Naive thymus-derived CD4-positive, alpha-beta T cell (primary cell): ENCODE data around the gene GSTT2B. TPM values are rescaled to one million over a fixed set of nuclear protein-coding genes. Genes with fewer than 3 reads are reported as not detected.
"Not testable (repeated sequence)": the region's sequence is repeated elsewhere in the genome, so short reads cannot be mapped to it uniquely, and the experiment has no call there.

Experiments used
- ATAC-seq: fragments of 150-1000 bp; cut with Tn5 transposase; 2 replicates; pipeline ENCODE4 v1.10.0; 2021; ENCODE audit warnings: mild to moderate bottlenecking, moderate library complexity
- CTCF ChIA-PET: fragments of 350-600 bp; sonication (Branson Sonifier 250); formaldehyde crosslinking; loops from one replicate; lab custom pipeline; 2021; ENCODE audit warnings: antibody characterized with exemption; lab: Charles Lee
- POLR2A ChIA-PET: fragments of 350-600 bp; sonication (Branson Sonifier 250); formaldehyde crosslinking; loops from one replicate; lab custom pipeline; 2021; ENCODE audit warnings: antibody characterized with exemption, inconsistent platforms; lab: Charles Lee
- DNase-seq, 9 donors: peaks; one replicate each; pipeline versions ENCODE4 v3.0.0 to v3.0.0-alpha.2; 2020 to 2022; ENCODE audit warnings: mixed read lengths in 1 of 9
- H3K27ac ChIP-seq: one replicate; pipeline ENCODE4 v1.7.0; 2013; ENCODE audit warnings: mild to moderate bottlenecking, low read depth, low read length, moderate library complexity
- H3K27me3 ChIP-seq, 2 donors: one replicate each; pipeline ENCODE4 v1.7.0; 2013; ENCODE audit warnings: low read length in 2 of 2, mild to moderate bottlenecking in 2 of 2, moderate library complexity in 2 of 2; ENCODE audit not compliant: control insufficient read depth in 2 of 2, insufficient read depth in 2 of 2
- H3K36me3 ChIP-seq, 3 experiments: 1 replicate in 2 of 3; 2 replicates in 1 of 3; pipeline ENCODE4 v1.7.0; 2013; ENCODE audit warnings: low read length in 3 of 3, mild to moderate bottlenecking in 3 of 3, moderate library complexity in 1 of 3; ENCODE audit not compliant: insufficient read depth in 3 of 3, control insufficient read depth in 2 of 3
- H3K4me1 ChIP-seq, 2 donors: one replicate each; pipeline ENCODE4 v1.7.0; 2013; ENCODE audit warnings: low read length in 2 of 2, mild to moderate bottlenecking in 2 of 2, moderate library complexity in 1 of 2; ENCODE audit not compliant: control insufficient read depth in 2 of 2, insufficient read depth in 2 of 2
- H3K4me3 ChIP-seq: 2 replicates; pipeline ENCODE4 v1.7.0; 2013; ENCODE audit warnings: mild to moderate bottlenecking, low read length
- H3K9me3 ChIP-seq, 3 experiments: 1 replicate in 2 of 3; 2 replicates in 1 of 3; pipeline ENCODE4 v1.7.0; 2013; ENCODE audit warnings: low read length in 3 of 3; ENCODE audit not compliant: control insufficient read depth in 2 of 3
- H3K27ac Mint-ChIP-seq, 9 donors: one replicate each; pipeline ENCODE4 v1.8.0; 2020 to 2022; ENCODE audit warnings: mixed read lengths in 9 of 9, mild to moderate bottlenecking in 8 of 9, moderate library complexity in 5 of 9, inconsistent platforms in 2 of 9
- H3K27me3 Mint-ChIP-seq, 5 donors: one replicate each; pipeline ENCODE4 v1.8.0; 2021 to 2022; ENCODE audit warnings: mixed read lengths in 5 of 5, mild to moderate bottlenecking in 1 of 5
- H3K36me3 Mint-ChIP-seq, 5 donors: one replicate each; pipeline ENCODE4 v1.8.0; 2020 to 2022; ENCODE audit warnings: mixed read lengths in 5 of 5, mild to moderate bottlenecking in 3 of 5, inconsistent platforms in 1 of 5
- H3K4me1 Mint-ChIP-seq, 7 donors: one replicate each; pipeline ENCODE4 v1.8.0; 2020 to 2022; ENCODE audit warnings: mixed read lengths in 7 of 7, mild to moderate bottlenecking in 3 of 7, inconsistent platforms in 1 of 7
- H3K4me3 Mint-ChIP-seq, 10 donors: one replicate each; pipeline ENCODE4 v1.8.0; 2020 to 2022; ENCODE audit warnings: mild to moderate bottlenecking in 10 of 10, mixed read lengths in 10 of 10, moderate library complexity in 6 of 10, inconsistent platforms in 2 of 10
- H3K9me3 Mint-ChIP-seq, 11 donors: one replicate each; pipeline ENCODE4 v1.8.0; 2020 to 2022; ENCODE audit warnings: mixed read lengths in 11 of 11, mild to moderate bottlenecking in 4 of 11, inconsistent platforms in 1 of 11, moderate library complexity in 1 of 11
- intact Hi-C, 2 donors: fragments of 100-400 bp; cut with micrococcal nuclease; formaldehyde crosslinking; loops; one replicate each; pipeline ENCODE4 v1.15.1; 2023
- polyA plus RNA-seq, 2 donors: library from polyadenylated mRNA; unstranded; fragments of 300-500 nt; fragmentation: Illumina TruSeq; gene quantifications; one replicate each; pipeline ENCODE4 v1.2.3, GENCODE V29; 2021
- total RNA-seq, 6 experiments: library from RNA in 5 of 6; stranded (reverse) in 5 of 6; gene quantifications; 1 replicate in 5 of 6; 2 replicates in 1 of 6; pipeline ENCODE4 v1.2.3 and lab custom pipeline; 2021 to 2026

Gene GSTT2B
- total and polyA plus RNA-seq, 7 experiments from 2014 or later: not detected

DNA sequence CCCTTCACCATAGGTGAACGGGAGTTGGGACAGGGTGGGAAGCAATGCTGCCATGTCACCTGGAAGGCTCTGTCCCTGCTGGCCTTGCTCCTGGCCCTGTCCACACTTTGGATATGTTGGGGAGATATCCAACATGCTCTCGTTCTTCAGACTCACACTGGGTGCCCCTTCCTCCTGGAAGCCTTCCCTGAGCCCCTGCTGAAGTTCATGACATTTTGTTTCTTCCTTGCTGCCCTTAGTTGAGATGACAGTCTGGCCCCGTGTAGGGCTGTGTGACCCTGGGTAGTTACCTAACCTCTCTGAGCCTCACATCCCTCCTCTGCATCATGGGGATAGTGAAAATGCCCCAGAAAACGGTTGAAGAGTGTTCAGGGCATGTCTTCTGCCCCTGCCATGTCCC lies 7.5 kb downstream of the GSTT2B start:
- H3K36me3 ChIP-seq, H3K4me3 ChIP-seq, H3K27me3 Mint-ChIP-seq, H3K27me3 ChIP-seq, H3K4me1 Mint-ChIP-seq, ATAC-seq, H3K4me3 Mint-ChIP-seq, H3K27ac ChIP-seq, H3K36me3 Mint-ChIP-seq, H3K4me1 ChIP-seq, H3K27ac Mint-ChIP-seq, POLR2A ChIA-PET, DNase-seq, H3K9me3 ChIP-seq, H3K9me3 Mint-ChIP-seq: not testable (repeated sequence)
- intact Hi-C loops: loop anchor here in 1 of 2 donors (10.0 kb wide), 1 partner anchor 89 kb away; no protein-coding TSS in a partner anchor
- CTCF ChIA-PET: interaction anchor here (0.6 to 1.0 kb wide), 2 partner anchors 92 to 154 kb away, joined by 3 read pairs; no protein-coding TSS in a partner anchor

DNA sequence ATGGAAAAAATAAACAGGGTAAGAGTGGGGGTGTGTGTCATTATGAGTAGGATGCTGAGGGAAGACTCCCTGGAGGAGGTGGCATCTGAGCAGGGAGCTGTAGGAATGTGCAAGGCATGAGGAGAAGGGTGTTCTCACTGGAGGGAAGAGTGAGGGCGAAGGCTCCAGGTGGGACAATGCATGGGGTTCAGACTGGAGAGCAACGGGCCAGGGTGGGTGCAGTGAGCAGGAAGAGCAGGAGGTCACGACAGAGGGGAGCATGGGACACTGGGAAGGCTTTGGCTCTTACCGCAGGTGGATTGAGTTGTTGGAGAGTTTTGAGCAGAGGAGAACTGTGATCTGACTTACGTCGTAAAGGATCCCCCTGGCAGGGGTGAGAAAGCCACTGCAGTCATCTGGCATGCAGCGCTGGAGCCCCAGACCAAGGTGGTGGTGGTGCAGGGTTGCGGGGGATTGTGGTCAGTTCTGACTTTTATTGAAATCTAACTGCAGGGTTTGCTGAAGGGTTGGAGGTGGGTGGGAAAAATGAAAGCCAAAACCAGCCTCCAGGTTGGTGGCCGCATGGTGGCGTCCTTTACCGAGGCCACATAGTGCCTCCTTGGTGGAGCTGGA lies 8.1 kb downstream of the GSTT2B start:
- H3K9me3 Mint-ChIP-seq, H3K27me3 Mint-ChIP-seq, H3K4me3 Mint-ChIP-seq, H3K27ac ChIP-seq, H3K4me3 ChIP-seq, H3K27me3 ChIP-seq, H3K36me3 Mint-ChIP-seq, H3K4me1 Mint-ChIP-seq, POLR2A ChIA-PET, H3K4me1 ChIP-seq, H3K9me3 ChIP-seq, DNase-seq, H3K36me3 ChIP-seq, ATAC-seq: not testable (repeated sequence)
- CTCF ChIA-PET: interaction anchor here (0.6 to 1.0 kb wide), 2 partner anchors 93 to 155 kb away, joined by 3 read pairs; no protein-coding TSS in a partner anchor
- H3K27ac Mint-ChIP-seq: peak overlapping the region in 1 of 9 donors; percentile 14
- intact Hi-C loops: loop anchor here in 1 of 2 donors (10.0 kb wide), 1 partner anchor 88 kb away; no protein-coding TSS in a partner anchor

DNA sequence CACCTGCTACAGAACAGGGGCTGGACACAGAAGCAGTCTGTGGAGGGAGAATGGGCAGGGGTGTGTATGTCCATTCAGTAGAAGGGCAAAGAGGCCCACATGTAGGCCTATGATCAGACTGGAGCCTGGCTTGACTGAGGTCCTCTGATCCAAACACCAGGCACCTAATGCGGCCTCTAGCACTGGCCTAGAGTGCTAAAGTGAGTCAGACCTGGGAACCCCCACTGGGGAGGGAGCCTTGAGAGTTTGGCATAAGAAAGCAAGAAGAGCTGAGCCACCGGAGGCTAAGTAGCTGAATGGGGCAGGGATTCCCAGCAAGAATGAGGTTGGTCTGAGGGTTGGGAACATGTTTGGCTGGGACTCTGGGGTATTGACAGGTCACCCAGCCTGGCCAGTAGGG lies 9.6 kb downstream of the GSTT2B start:
- H3K4me1 Mint-ChIP-seq, H3K9me3 Mint-ChIP-seq, H3K4me3 ChIP-seq, DNase-seq, H3K9me3 ChIP-seq, H3K4me1 ChIP-seq, H3K36me3 ChIP-seq, POLR2A ChIA-PET, CTCF ChIA-PET, H3K27ac ChIP-seq, H3K27me3 Mint-ChIP-seq, H3K36me3 Mint-ChIP-seq, H3K4me3 Mint-ChIP-seq, H3K27me3 ChIP-seq, ATAC-seq, H3K27ac Mint-ChIP-seq: not testable (repeated sequence)
- intact Hi-C loops: loop anchor here in 1 of 2 donors (10.0 kb wide), 1 partner anchor 87 kb away; no protein-coding TSS in a partner anchor

DNA sequence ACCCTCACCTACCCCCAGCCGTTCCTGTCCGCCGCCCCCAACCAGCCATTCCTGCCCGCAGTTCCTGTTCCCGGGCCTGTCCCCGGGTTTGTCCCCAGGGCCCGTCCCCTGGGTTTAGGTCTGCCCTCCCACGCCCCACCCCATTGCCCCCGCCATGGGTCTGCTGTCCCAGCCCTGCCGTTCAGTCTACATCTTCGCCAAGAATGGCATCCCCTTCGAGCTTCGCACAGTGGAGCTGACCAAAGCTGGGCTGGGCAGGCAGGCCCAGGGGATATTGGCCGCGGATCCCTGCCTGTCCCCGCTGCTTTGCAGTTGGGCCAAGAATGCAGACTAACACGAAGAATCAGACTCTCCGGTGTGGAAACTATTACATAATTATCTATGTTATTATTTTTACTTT lies 11.2 kb downstream of the GSTT2B start:
- H3K36me3 Mint-ChIP-seq, H3K36me3 ChIP-seq, ATAC-seq, H3K9me3 ChIP-seq, H3K27me3 ChIP-seq, H3K4me1 Mint-ChIP-seq, DNase-seq, H3K4me1 ChIP-seq, H3K4me3 Mint-ChIP-seq, H3K27ac ChIP-seq, H3K4me3 ChIP-seq, H3K27ac Mint-ChIP-seq, CTCF ChIA-PET, H3K9me3 Mint-ChIP-seq: not testable (repeated sequence)
- peaks cover 0 to 11% (median 0%) of the 10 kb centered on the region in 5 donors for H3K27me3 Mint-ChIP-seq
- POLR2A ChIA-PET: interaction anchor here (0.6 kb wide), 1 partner anchor 36 kb away, joined by 4 read pairs; no protein-coding TSS in a partner anchor
- intact Hi-C loops: loop anchor here in 1 of 2 donors (10.0 kb wide), 1 partner anchor 85 kb away; no protein-coding TSS in a partner anchor

DNA sequence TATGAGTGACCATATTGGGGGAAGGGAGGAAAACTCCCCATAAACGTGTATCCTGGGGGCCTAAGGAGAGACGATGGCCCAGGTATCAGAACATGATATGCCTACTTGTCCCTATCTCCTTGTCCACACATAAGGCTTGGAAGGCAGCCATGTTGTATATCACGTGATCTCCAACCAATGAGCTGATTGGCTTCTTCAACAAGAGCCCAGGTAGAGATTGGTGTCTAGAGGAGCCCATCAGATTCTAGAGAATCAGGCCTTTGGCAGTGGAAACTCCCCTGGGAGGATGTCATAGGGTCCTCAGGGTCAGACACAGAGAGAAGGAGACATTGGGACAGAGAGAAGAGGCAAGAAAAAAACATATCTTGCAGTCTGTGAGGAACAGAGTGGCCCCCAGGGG lies 13.6 kb downstream of the GSTT2B start:
- H3K36me3 Mint-ChIP-seq, H3K9me3 Mint-ChIP-seq, H3K4me3 ChIP-seq, POLR2A ChIA-PET, DNase-seq, ATAC-seq, H3K9me3 ChIP-seq, H3K27ac ChIP-seq, H3K4me1 Mint-ChIP-seq, H3K36me3 ChIP-seq, intact Hi-C loops, H3K4me1 ChIP-seq, H3K4me3 Mint-ChIP-seq, CTCF ChIA-PET, H3K27ac Mint-ChIP-seq, H3K27me3 ChIP-seq: not testable (repeated sequence)
- peaks cover 0 to 23% (median 0%) of the 10 kb centered on the region in 5 donors for H3K27me3 Mint-ChIP-seq

DNA sequence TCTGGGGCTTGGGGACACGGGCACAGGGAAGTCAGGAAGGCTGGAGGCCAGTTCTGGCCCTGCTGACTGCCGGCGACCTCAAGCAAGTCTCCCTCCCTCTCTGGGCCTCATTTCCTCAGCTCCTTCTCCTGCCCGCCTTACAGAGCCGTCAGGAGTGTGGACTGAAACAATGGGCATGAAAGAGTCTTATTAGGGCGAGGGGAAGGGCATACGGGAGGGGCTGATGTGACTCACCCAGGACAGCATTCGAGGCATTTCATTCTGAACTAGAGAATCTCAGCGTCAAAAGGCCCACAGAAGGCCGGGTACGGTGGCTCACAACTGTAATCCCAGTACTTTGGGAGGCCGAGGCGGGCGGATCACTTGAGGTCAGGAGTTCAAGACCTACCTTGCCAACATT lies 20.8 kb downstream of the GSTT2B start:
- H3K27ac Mint-ChIP-seq, H3K4me1 Mint-ChIP-seq, H3K36me3 Mint-ChIP-seq, H3K4me1 ChIP-seq, H3K4me3 Mint-ChIP-seq, ATAC-seq, H3K27me3 ChIP-seq, H3K9me3 ChIP-seq, POLR2A ChIA-PET, DNase-seq, intact Hi-C loops, CTCF ChIA-PET, H3K4me3 ChIP-seq, H3K36me3 ChIP-seq, H3K9me3 Mint-ChIP-seq, H3K27ac ChIP-seq: not testable (repeated sequence)
- peaks cover 0 to 18% (median 3%) of the 10 kb centered on the region in 5 donors for H3K27me3 Mint-ChIP-seq

DNA sequence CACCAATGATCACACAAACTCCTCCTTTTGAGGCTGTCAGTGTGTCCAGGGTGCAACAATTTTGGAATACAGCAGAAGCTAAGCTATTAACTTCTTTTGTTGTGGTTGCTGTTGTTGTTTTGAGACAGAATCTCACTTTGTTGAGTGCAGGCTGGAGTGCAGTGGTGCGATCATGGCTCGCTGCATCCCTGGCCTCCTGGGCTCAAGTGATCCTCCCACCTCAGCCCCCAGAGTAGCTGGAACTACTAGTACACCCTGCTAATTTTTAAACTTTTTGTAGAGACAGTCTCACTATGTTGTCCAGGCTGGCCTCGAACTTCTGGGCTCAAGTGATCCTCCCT lies 22.0 kb downstream of the GSTT2B start:
- DNase-seq (no peak), ATAC-seq (no peak)
- Histone ChIP-seq H3K4me3 (no peak overlapping the region), H3K4me1 (no peaks in the 10 kb centered on the region), H3K27ac (no peak overlapping the region), H3K9me3 (no peaks in the 10 kb centered on the region), H3K36me3 (no peaks in the 10 kb centered on the region), H3K27me3 (no peaks in the 10 kb centered on the region)
- intact Hi-C loops: no loop called here
- Mint-ChIP-seq H3K27ac (no peak overlapping the region), H3K27me3 (peaks cover 0 to 11% (median 3%) of the 10 kb centered on the region in 5 donors), H3K4me1 (peaks cover 0 to 3% (median 0%) of the 10 kb centered on the region in 7 donors), H3K9me3 (no peaks in the 10 kb centered on the region), H3K36me3 (no peaks in the 10 kb centered on the region), H3K4me3 (no peak overlapping the region)
- POLR2A ChIA-PET: no interaction called here
- CTCF ChIA-PET: no interaction called here
